Mesenchymal stem cell (in vitro differentiated cells and primary cell): ENCODE measurements around the gene IL17RA.

Experiments used
- DNase-seq: peaks from one replicate; pipeline ENCODE4 v3.0.0-alpha.2; 2013
- H2AFZ ChIP-seq: one replicate; pipeline ENCODE4 v1.6.1; 2013; ENCODE audit warnings: low read depth, mild to moderate bottlenecking, control low read depth, inconsistent platforms, low read length, moderate library complexity
- H2AK5ac ChIP-seq: 2 replicates; pipeline ENCODE4 v1.6.1; 2013; ENCODE audit warnings: low read length, moderate library complexity, mild to moderate bottlenecking, inconsistent platforms; ENCODE audit not compliant: severe bottlenecking
- H2BK120ac ChIP-seq: one replicate; pipeline ENCODE4 v1.6.1; 2013; ENCODE audit warnings: low read depth, mild to moderate bottlenecking, inconsistent platforms, low read length, moderate library complexity
- H2BK12ac ChIP-seq, 2 experiments: one replicate each; pipeline ENCODE4 v1.6.1; 2013; ENCODE audit warnings: inconsistent platforms in 2 of 2, low read length in 2 of 2, mild to moderate bottlenecking in 2 of 2, moderate library complexity in 2 of 2, control low read depth in 1 of 2
- H2BK15ac ChIP-seq: one replicate; pipeline ENCODE4 v1.6.1; 2013; ENCODE audit warnings: mild to moderate bottlenecking, low read depth, inconsistent platforms; ENCODE audit not compliant: poor library complexity, severe bottlenecking
- H2BK5ac ChIP-seq: 2 replicates; pipeline ENCODE4 v1.6.1; 2013; ENCODE audit warnings: low read depth, mild to moderate bottlenecking, low read length, control low read depth, inconsistent platforms; ENCODE audit not compliant: poor library complexity, severe bottlenecking
- H3K14ac ChIP-seq, 2 experiments: one replicate each; pipeline ENCODE4 v1.6.1; 2013; ENCODE audit warnings: inconsistent platforms in 2 of 2, low read length in 2 of 2, control low read depth in 1 of 2, mild to moderate bottlenecking in 1 of 2, moderate library complexity in 1 of 2
- H3K18ac ChIP-seq, 2 experiments: one replicate each; pipeline ENCODE4 v1.6.1; 2013; ENCODE audit warnings: inconsistent platforms in 2 of 2, low read length in 2 of 2, control low read depth in 1 of 2, low read depth in 1 of 2, mild to moderate bottlenecking in 1 of 2
- H3K23ac ChIP-seq, 2 experiments: one replicate each; pipeline ENCODE4 v1.6.1; 2013; ENCODE audit warnings: inconsistent platforms in 2 of 2, low read length in 2 of 2, mild to moderate bottlenecking in 2 of 2, moderate library complexity in 2 of 2, control low read depth in 1 of 2
- H3K27ac ChIP-seq: 2 replicates; pipeline ENCODE4 v1.5.1; 2013; ENCODE audit warnings: mild to moderate bottlenecking, moderate library complexity, low read length, control low read depth, inconsistent platforms; ENCODE audit not compliant: poor library complexity, severe bottlenecking
- H3K27me3 ChIP-seq, 2 experiments: 2 replicates each; pipeline versions ENCODE4 v1.6.1 to v1.7.0; 2013; ENCODE audit warnings: low read length in 2 of 2, mild to moderate bottlenecking in 2 of 2, moderate library complexity in 2 of 2, control low read depth in 1 of 2, inconsistent platforms in 1 of 2; ENCODE audit not compliant: control insufficient read depth in 1 of 2, insufficient read depth in 1 of 2
- H3K36me3 ChIP-seq, 2 experiments: 2 replicates each; pipeline versions ENCODE4 v1.6.1 to v1.7.0; 2013; ENCODE audit warnings: low read length in 2 of 2, control low read depth in 1 of 2, inconsistent platforms in 1 of 2, low read depth in 1 of 2, mild to moderate bottlenecking in 1 of 2; ENCODE audit not compliant: insufficient read depth in 2 of 2, control insufficient read depth in 1 of 2
- H3K4ac ChIP-seq, 2 experiments: one replicate each; pipeline ENCODE4 v1.6.1; 2013; ENCODE audit warnings: inconsistent platforms in 2 of 2, low read length in 2 of 2, mild to moderate bottlenecking in 2 of 2, moderate library complexity in 2 of 2, control low read depth in 1 of 2, low read depth in 1 of 2
- H3K4me1 ChIP-seq: 2 replicates; pipeline ENCODE4 v1.6.1; 2013; ENCODE audit warnings: low read depth, low read length, control low read depth; ENCODE audit not compliant: control insufficient read depth, insufficient read depth
- H3K4me2 ChIP-seq: 2 replicates; pipeline ENCODE4 v1.6.1; 2013; ENCODE audit warnings: low read length, mild to moderate bottlenecking, inconsistent platforms; ENCODE audit not compliant: poor library complexity, severe bottlenecking
- H3K4me3 ChIP-seq, 2 experiments: 2 replicates each; pipeline versions ENCODE4 v1.5.1 to v1.7.0; 2013; ENCODE audit warnings: low read length in 2 of 2, mild to moderate bottlenecking in 2 of 2, control low read depth in 1 of 2, low read depth in 1 of 2; ENCODE audit not compliant: insufficient read depth in 1 of 2
- H3K79me1 ChIP-seq: replicated peaks from 2 replicates; pipeline ENCODE4 v1.6.1; 2013; ENCODE audit warnings: mild to moderate bottlenecking, control low read depth, low read length, inconsistent platforms; ENCODE audit not compliant: poor library complexity, severe bottlenecking
- H3K9ac ChIP-seq: 2 replicates; pipeline ENCODE4 v1.7.0; 2013; ENCODE audit warnings: mild to moderate bottlenecking, low read length, moderate library complexity
- H3K9me3 ChIP-seq: 2 replicates; pipeline ENCODE4 v1.7.0; 2013; ENCODE audit warnings: mild to moderate bottlenecking, low read length; ENCODE audit not compliant: control insufficient read depth
- H4K8ac ChIP-seq: one replicate; pipeline ENCODE4 v1.6.1; 2013; ENCODE audit warnings: inconsistent platforms, mild to moderate bottlenecking, low read length, moderate library complexity
- H4K91ac ChIP-seq: one replicate; pipeline ENCODE4 v1.6.1; 2013; ENCODE audit warnings: mild to moderate bottlenecking, low read length, inconsistent platforms
- WGBS: methylation state at CpG from one replicate; pipeline ENCODE4 v1.1.7; 2013; ENCODE audit warnings: mixed read lengths; 5-methylcytosine and 5-hydroxymethylcytosine counted together

Gene IL17RA

DNA sequence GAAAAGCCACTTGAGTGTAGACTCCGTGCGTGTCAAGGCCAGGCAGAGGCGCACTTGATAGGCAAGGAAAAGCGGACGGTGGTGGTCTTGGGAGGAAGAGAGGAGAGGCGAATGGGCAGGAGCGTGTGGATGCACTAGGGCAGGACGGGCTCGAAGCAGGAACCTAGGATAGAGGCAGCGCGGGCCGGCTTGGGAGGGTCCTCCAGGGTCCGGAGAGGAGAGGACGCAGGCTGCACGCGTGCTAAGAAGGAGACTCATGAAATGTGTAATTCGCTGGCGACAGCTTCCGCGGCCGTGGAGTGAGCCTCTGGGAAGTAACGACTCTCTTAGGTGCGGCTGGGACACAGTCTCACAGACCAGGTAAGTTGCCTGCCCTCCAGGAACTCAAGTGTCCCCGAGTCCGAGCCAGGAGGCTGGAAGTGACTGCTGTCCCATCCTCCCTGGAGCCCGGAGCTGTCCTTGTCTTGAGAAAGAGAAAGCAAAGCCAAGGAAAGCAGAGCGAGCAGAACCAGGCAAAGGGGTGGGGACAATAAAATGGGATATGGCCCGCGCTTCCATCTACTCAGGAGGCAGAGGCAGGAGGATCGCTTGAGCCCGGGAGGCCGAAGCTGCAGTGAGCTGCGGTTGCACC is 874 bp upstream of the IL17RA start:
- Histone ChIP-seq H3K4ac (no peak overlapping the region), H3K36me3 (no peaks in the 10 kb centered on the region), H2BK12ac (no peak overlapping the region), H3K23ac (no peak overlapping the region), H3K27ac (no peak overlapping the region), H2AK5ac (no peak overlapping the region), H3K79me1 (peaks cover 14% of the 10 kb centered on the region), H3K9me3 (no peaks in the 10 kb centered on the region), H2AFZ (no peak overlapping the region), H3K4me1 (peaks cover 21% of the 10 kb centered on the region), H2BK120ac (no peak overlapping the region), H3K18ac (no peak overlapping the region), H3K14ac (no peak overlapping the region), H3K9ac (peak overlapping the region; percentile 88), H4K91ac (no peak overlapping the region), H3K4me2 (peak overlapping the region; percentile 89), H2BK15ac (no peak overlapping the region), H4K8ac (peak overlapping the region; percentile 84), H3K27me3 (no peaks in the 10 kb centered on the region), H2BK5ac (no peak overlapping the region), H3K4me3 (peak overlapping the region in 1 of 2 experiments; percentile 87)
- DNase-seq = no peak
- WGBS = 92% methylated on average over 30 of the region's 33 CpGs

GRCh38 chr22:17085277-17086181 is 729 bp downstream of the IL17RA start:
- Histone ChIP-seq H4K91ac (peak overlapping the region; percentile 70), H3K23ac (peak overlapping the region in 1 of 2 experiments; percentile 97), H2BK120ac (no peak overlapping the region), H3K27me3 (no peaks in the 10 kb centered on the region), H3K79me1 (peaks cover 14% of the 10 kb centered on the region), H2AK5ac (no peak overlapping the region), H4K8ac (peak overlapping the region; percentile 71), H3K4ac (peak overlapping the region; percentile 29 to 86), H2BK12ac (no peak overlapping the region), H3K4me3 (peak overlapping the region; percentile 78 to 87), H2BK5ac (no peak overlapping the region), H3K14ac (peak overlapping the region in 1 of 2 experiments; percentile 91), H3K4me2 (peak overlapping the region; percentile 74), H3K18ac (peak overlapping the region; percentile 92 to 93), H3K9me3 (no peaks in the 10 kb centered on the region), H3K4me1 (peaks cover 19% of the 10 kb centered on the region), H3K27ac (no peak overlapping the region), H2AFZ (peak overlapping the region; percentile 84), H3K9ac (peak overlapping the region; percentile 88), H2BK15ac (peak overlapping the region; percentile 19), H3K36me3 (no peaks in the 10 kb centered on the region)
- DNase-seq = peak; percentile 40
- 4% methylated on average over 66 of the region's 92 CpGs for WGBS

- H3K14ac ChIP-seq = no peak overlapping the region
- no peak overlapping the region for H3K4ac ChIP-seq
- no peak overlapping the region for H4K8ac ChIP-seq
- H2BK5ac ChIP-seq = no peak overlapping the region
- peak overlapping the region; percentile 88 for H3K9ac ChIP-seq
- H2AFZ ChIP-seq = no peak overlapping the region
- no peak overlapping the region for H2BK12ac ChIP-seq
- H2BK120ac ChIP-seq = no peak overlapping the region
- H4K91ac ChIP-seq = no peak overlapping the region
- peaks cover 16% of the 10 kb centered on the region for H3K79me1 ChIP-seq
- no peaks in the 10 kb centered on the region for H3K36me3 ChIP-seq
- H3K4me3 ChIP-seq = peak overlapping the region in 1 of 2 experiments; percentile 87
- WGBS = 90% methylated on average over 7 of the region's 7 CpGs
- no peak overlapping the region for H3K23ac ChIP-seq
- no peak overlapping the region for H2AK5ac ChIP-seq
- H3K27ac ChIP-seq = no peak overlapping the region
- DNase-seq = no peak
- H3K27me3 ChIP-seq = no peaks in the 10 kb centered on the region
- H3K4me2 ChIP-seq = no peak overlapping the region
- no peak overlapping the region for H2BK15ac ChIP-seq
- H3K9me3 ChIP-seq = no peaks in the 10 kb centered on the region
- no peak overlapping the region for H3K18ac ChIP-seq
- peaks cover 19% of the 10 kb centered on the region for H3K4me1 ChIP-seq
Measured at GRCh38 chr22:17086296-17086695, 1.5 kb downstream of the IL17RA start.

DNA sequence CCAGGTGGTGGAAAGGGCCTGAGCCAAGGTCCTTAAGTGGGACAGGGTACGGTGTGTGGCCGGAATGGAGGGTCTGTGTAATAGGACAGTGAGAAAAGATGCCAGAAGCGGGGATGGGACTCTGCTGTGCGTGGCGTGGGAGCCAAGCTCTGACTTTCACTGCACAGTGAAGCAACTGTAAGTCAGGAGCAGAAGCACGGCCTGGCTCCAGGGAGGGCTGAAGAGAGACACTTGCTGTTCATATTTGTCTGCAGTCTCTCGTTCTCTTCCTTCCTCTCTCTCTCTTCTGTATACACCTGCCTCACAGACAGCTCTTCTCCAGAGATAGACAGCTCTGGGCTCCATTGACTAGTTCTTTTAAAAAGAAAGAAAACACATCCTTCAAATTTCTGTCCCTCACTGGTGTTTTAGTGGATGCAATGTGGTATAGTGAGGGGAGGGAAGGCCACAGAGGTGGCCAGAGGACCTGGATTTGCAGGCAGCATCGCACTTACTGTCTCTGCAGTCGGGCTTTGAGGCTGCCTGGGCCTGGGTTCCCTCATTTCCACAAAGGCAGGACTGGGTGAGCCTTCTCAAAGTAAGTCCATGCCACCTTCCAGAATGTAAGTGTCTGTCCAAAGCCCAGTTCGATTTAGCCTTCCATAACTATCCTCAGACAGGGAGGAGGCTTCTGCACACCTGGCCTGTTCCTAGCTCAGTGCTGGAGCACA is 2.1 kb downstream of the IL17RA start:
- Histone ChIP-seq H2BK12ac (no peak overlapping the region), H3K23ac (no peak overlapping the region), H4K8ac (no peak overlapping the region), H3K27ac (no peak overlapping the region), H3K4me2 (no peak overlapping the region), H2BK5ac (no peak overlapping the region), H3K4ac (no peak overlapping the region), H3K27me3 (no peaks in the 10 kb centered on the region), H4K91ac (no peak overlapping the region), H3K79me1 (peaks cover 19% of the 10 kb centered on the region), H2AFZ (no peak overlapping the region), H2BK15ac (no peak overlapping the region), H3K9ac (peak overlapping the region; percentile 3), H3K9me3 (no peaks in the 10 kb centered on the region), H2AK5ac (no peak overlapping the region), H3K4me3 (peak overlapping the region in 1 of 2 experiments; percentile 87), H3K4me1 (peaks cover 19% of the 10 kb centered on the region), H3K18ac (no peak overlapping the region), H3K36me3 (no peaks in the 10 kb centered on the region), H3K14ac (no peak overlapping the region), H2BK120ac (no peak overlapping the region)
- WGBS = 83% methylated on average over 10 of the region's 10 CpGs
- DNase-seq = no peak
